Activated CD8-positive, alpha-beta T cell treated with anti-CD3 and anti-CD28 coated beads for 36 hours (primary cell): Measurements from ENCODE around the gene SIGLEC10. TPM values are rescaled to one million over a fixed set of nuclear protein-coding genes. Genes with fewer than 3 reads are reported as not detected.

Experiments used
- ATAC-seq: fragments of 200-7000 bp; cut with Tn5 transposase; one replicate; pipeline ENCODE4 v1.10.0; 2021; ENCODE audit warnings: mild to moderate bottlenecking, moderate library complexity
- CTCF ChIA-PET: fragments of 350-600 bp; sonication (Branson Sonifier 250); formaldehyde crosslinking; loops from one replicate; lab custom pipeline; 2021; ENCODE audit warnings: antibody characterized with exemption; lab: Charles Lee
- POLR2A ChIA-PET: fragments of 350-600 bp; sonication (Branson Sonifier 250); formaldehyde crosslinking; loops from one replicate; lab custom pipeline; 2021; ENCODE audit warnings: antibody characterized with exemption; lab: Charles Lee
- DNase-seq: peaks from one replicate; pipeline ENCODE4 v3.0.0-alpha.2; 2020
- H3K27ac Mint-ChIP-seq: one replicate; pipeline ENCODE4 v1.8.0; 2021; ENCODE audit warnings: mild to moderate bottlenecking, mixed read lengths
- H3K27me3 Mint-ChIP-seq: one replicate; pipeline ENCODE4 v1.8.0; 2021; ENCODE audit warnings: mixed read lengths
- H3K36me3 Mint-ChIP-seq: one replicate; pipeline ENCODE4 v1.8.0; 2021; ENCODE audit warnings: low read depth, mixed read lengths
- H3K4me1 Mint-ChIP-seq: one replicate; pipeline ENCODE4 v1.8.0; 2021; ENCODE audit warnings: low read depth, mixed read lengths
- H3K4me3 Mint-ChIP-seq: one replicate; pipeline ENCODE4 v1.8.0; 2021; ENCODE audit warnings: mild to moderate bottlenecking, moderate library complexity, mixed read lengths
- H3K9me3 Mint-ChIP-seq: one replicate; pipeline ENCODE4 v1.8.0; 2021; ENCODE audit warnings: mixed read lengths
- CTCF ChIP-seq: fragments of 200-600 bp; IDR thresholded peaks from one replicate; pipeline ENCODE4 v1.8.0; 2022; ENCODE audit warnings: antibody characterized with exemption, mild to moderate bottlenecking
- intact Hi-C: fragments of 100-400 bp; cut with micrococcal nuclease; formaldehyde crosslinking; loops from one replicate; pipeline ENCODE4 v1.10.0; 2022
- total RNA-seq, 2 experiments: library from RNA; stranded (reverse); gene quantifications; one replicate each; pipeline ENCODE4 v1.2.3, GENCODE V29; 2021

Gene SIGLEC10
- total RNA-seq, 2 experiments from 2014 or later: 0.32 TPM; not detected in 1

- intact Hi-C loops: no loop called here
- peaks cover 4% of the 10 kb centered on the region for H3K4me1 Mint-ChIP-seq
- H3K9me3 Mint-ChIP-seq: no peaks in the 10 kb centered on the region
- ATAC-seq (no peak), DNase-seq (no peak)
- no peak for TF ChIP-seq CTCF
- H3K27me3 Mint-ChIP-seq: peaks cover 25% of the 10 kb centered on the region
- CTCF ChIA-PET: interaction anchor here (0.9 kb wide), 1 partner anchor 15 kb away, joined by 3 read pairs; no protein-coding TSS in a partner anchor
- POLR2A ChIA-PET: interaction anchor here (1.0 kb wide), 1 partner anchor 200 kb away, joined by 3 read pairs; no protein-coding TSS in a partner anchor
- no peak overlapping the region for H3K4me3 Mint-ChIP-seq
- no peak overlapping the region for H3K27ac Mint-ChIP-seq
- H3K36me3 Mint-ChIP-seq: no peaks in the 10 kb centered on the region
These were observed 40.0 kb upstream of the SIGLEC10 start for GRCh38 chr19:51457351-51458013.

GRCh38 chr19:51456541-51457290 lies 39.3 kb upstream of the SIGLEC10 start:
- peaks cover 20% of the 10 kb centered on the region for H3K27me3 Mint-ChIP-seq
- DNase-seq: no peak
- peaks cover 2% of the 10 kb centered on the region for H3K36me3 Mint-ChIP-seq
- no peak overlapping the region for H3K4me3 Mint-ChIP-seq
- peaks cover 3% of the 10 kb centered on the region for H3K9me3 Mint-ChIP-seq
- ATAC-seq: no peak
- POLR2A ChIA-PET: interaction anchor here (1.0 kb wide), 1 partner anchor 200 kb away, joined by 3 read pairs; no protein-coding TSS in a partner anchor
- no peak for TF ChIP-seq CTCF
- no peak overlapping the region for H3K27ac Mint-ChIP-seq
- H3K4me1 Mint-ChIP-seq: peaks cover 4% of the 10 kb centered on the region
- CTCF ChIA-PET: no interaction called here
- intact Hi-C loops: no loop called here

- TF ChIP-seq CTCF: no peak
- Mint-ChIP-seq H3K4me1 (peaks cover 36% of the 10 kb centered on the region), H3K27me3 (peaks cover 2% of the 10 kb centered on the region), H3K27ac (peak overlapping the region; percentile 76), H3K9me3 (peaks cover 24% of the 10 kb centered on the region), H3K36me3 (peaks cover 15% of the 10 kb centered on the region), H3K4me3 (no peak overlapping the region)
- CTCF ChIA-PET: interaction anchor here (2.2 kb wide), 2 partner anchors 12 to 22 kb away, joined by 7 to 10 read pairs; no protein-coding TSS in a partner anchor
- peak; percentile 71 for DNase-seq
- ATAC-seq: peak; percentile 27
- intact Hi-C loops: no loop called here
- POLR2A ChIA-PET: interaction anchor here (2.8 kb wide), 1 partner anchor 9 kb away, joined by 14 read pairs; no protein-coding TSS in a partner anchor
These were observed 33.4 kb upstream of the SIGLEC10 start for GRCh38 chr19:51450730-51451307.

- Mint-ChIP-seq H3K9me3 (peaks cover 26% of the 10 kb centered on the region), H3K27ac (peak overlapping the region; percentile 76), H3K4me3 (peak overlapping the region; percentile 24), H3K36me3 (peaks cover 15% of the 10 kb centered on the region), H3K4me1 (peaks cover 46% of the 10 kb centered on the region), H3K27me3 (peaks cover 3% of the 10 kb centered on the region)
- intact Hi-C loops: no loop called here
- peak; percentile 89 for DNase-seq
- ChIA-PET POLR2A (interaction anchor here (0.7 to 1.4 kb wide), 3 partner anchors 7 to 76 kb away, joined by 3 read pairs; partner anchors contain the start of gene NKG7), CTCF (interaction anchor here (0.6 to 1.3 kb wide), 4 partner anchors 9 to 67 kb away, joined by 3 to 6 read pairs (median 4); no protein-coding TSS in a partner anchor)
- TF ChIP-seq CTCF: no peak
- peak; percentile 86 for ATAC-seq
These were observed 31.1 kb upstream of the SIGLEC10 start for GRCh38 chr19:51448411-51449016.
